ENCODE measurements around the gene PPARA. TPM values are rescaled to one million over a fixed set of nuclear protein-coding genes. Genes with fewer than 3 reads are reported as not detected.

The PPARA gene
- total and polyA plus RNA-seq, 2 donors (not counting 1 experiment from before 2014, with no cell fraction given) = 4.1 to 29.8 TPM

- intact Hi-C loops (cut with micrococcal nuclease) = no loop called here
- Mint-ChIP-seq H3K9me3 (ENCODE audit: insufficient read depth) (no peaks in the 10 kb centered on the region), H3K27ac (no peak overlapping the region), H3K4me3 (no peak overlapping the region), H3K27me3 (no peaks in the 10 kb centered on the region), H3K4me1 (no peaks in the 10 kb centered on the region)
- no peak overlapping the region for H3K4me3 ChIP-seq (ENCODE audit: control extremely low read depth in 1 of 5, extremely low read depth in 1 of 5, insufficient read depth in 1 of 5, low read depth in 2 of 5, low read length in 4 of 5)
- no peaks in the 10 kb centered on the region for H3K4me1 ChIP-seq (ENCODE audit: control insufficient read depth in 2 of 2, insufficient read depth in 2 of 2, low read length in 2 of 2)
- no peaks in the 10 kb centered on the region for H3K79me2 ChIP-seq (ENCODE audit: control insufficient read depth, insufficient read depth, low read length)
- ATAC-seq (ENCODE audit: low read depth) (no peak), DNase-seq (no peak)
- no peak overlapping the region for H3K27ac ChIP-seq (ENCODE audit: low read length in 2 of 2)
- no peak for TF ChIP-seq CTCF (IDR thresholded peaks at IDR 0.05)
- no peak for TF ChIP-seq EZH2 (IDR thresholded peaks at IDR 0.05; ENCODE audit: borderline replicate concordance, insufficient read depth, low read depth, low read length, poor library complexity, severe bottlenecking)
- no peak overlapping the region for H3K4me2 ChIP-seq (replicated peaks; ENCODE audit: low read depth, low read length, poor library complexity, severe bottlenecking)
- H3K36me3 ChIP-seq (replicated peaks in 1 of 2; ENCODE audit: control extremely low read depth in 1 of 2, control insufficient read depth in 1 of 2, extremely low read depth in 1 of 2, insufficient read depth in 2 of 2, low read length in 1 of 2) = no peaks in the 10 kb centered on the region
- no peak overlapping the region for H3K9ac ChIP-seq (ENCODE audit: low read length)
- no peaks in the 10 kb centered on the region for H3K27me3 ChIP-seq (replicated peaks in 1 of 4; ENCODE audit: control extremely low read depth in 1 of 4, control insufficient read depth in 3 of 4, insufficient read depth in 4 of 4, low read length in 3 of 4)
- POLR2A ChIA-PET = no interaction called here
- 96% methylated on average over 16 of the region's 22 CpGs for WGBS (ENCODE audit: insufficient coverage)
- no peaks in the 10 kb centered on the region for H4K20me1 ChIP-seq (ENCODE audit: control insufficient read depth, insufficient read depth, low read length, poor library complexity, severe bottlenecking)
- H3K9me3 ChIP-seq (ENCODE audit: control extremely low read depth in 1 of 3, control insufficient read depth in 2 of 3, insufficient read depth in 1 of 3, low read length in 2 of 3) = no peaks in the 10 kb centered on the region
- CTCF ChIA-PET = no interaction called here
- no peak overlapping the region for H2AFZ ChIP-seq (ENCODE audit: insufficient read depth, low read depth, low read length, poor library complexity, severe bottlenecking)
Observed at GRCh38 chr22:46107753-46108563, 42.4 kb upstream of the PPARA start.

Data from B cell (primary cell).